Type B pancreatic cell (in vitro differentiated cells): Measurements from ENCODE around the gene MRPS5. TPM values are rescaled to one million over a fixed set of nuclear protein-coding genes. Genes with fewer than 3 reads are reported as not detected.

Source experiments
- DNase-seq: peaks from one replicate; pipeline ENCODE4 v3.0.0; 2021; ENCODE audit warnings: mixed read lengths; ENCODE audit not compliant: unreplicated experiment; ENCODE audit errors: extremely low spot score
- H3K27ac Mint-ChIP-seq: 2 replicates; pipeline ENCODE4 v1.8.0; 2021; ENCODE audit warnings: mild to moderate bottlenecking, mixed read lengths
- H3K27me3 Mint-ChIP-seq: 2 replicates; pipeline ENCODE4 v1.8.0; 2021; ENCODE audit warnings: mixed read lengths
- H3K36me3 Mint-ChIP-seq: 2 replicates; pipeline ENCODE4 v1.8.0; 2021; ENCODE audit warnings: mixed read lengths
- H3K4me1 Mint-ChIP-seq: one replicate; pipeline ENCODE4 v1.8.0; 2021; ENCODE audit warnings: mixed read lengths; ENCODE audit not compliant: unreplicated experiment
- H3K4me3 Mint-ChIP-seq: 2 replicates; pipeline ENCODE4 v1.8.0; 2021; ENCODE audit warnings: mild to moderate bottlenecking, mixed read lengths
- H3K9me3 Mint-ChIP-seq: 2 replicates; pipeline ENCODE4 v1.8.0; 2021; ENCODE audit warnings: mixed read lengths
- total RNA-seq: library from RNA; stranded (reverse); gene quantifications from 2 replicates; pipeline ENCODE4 v1.2.1, GENCODE V29; 2021; ENCODE audit warnings: low replicate concordance
- TF ChIP-seq, protein P1 (sequence below): fragments of 200-600 bp; sonication (generic); conservative IDR thresholded peaks from 2 replicates; pipeline ENCODE4 v1.5.0; 2021; ENCODE audit warnings: antibody characterized with exemption, mild to moderate bottlenecking

Gene MRPS5
- total RNA-seq, 1 donor from 2014 or later, result 67.6 TPM

DNA sequence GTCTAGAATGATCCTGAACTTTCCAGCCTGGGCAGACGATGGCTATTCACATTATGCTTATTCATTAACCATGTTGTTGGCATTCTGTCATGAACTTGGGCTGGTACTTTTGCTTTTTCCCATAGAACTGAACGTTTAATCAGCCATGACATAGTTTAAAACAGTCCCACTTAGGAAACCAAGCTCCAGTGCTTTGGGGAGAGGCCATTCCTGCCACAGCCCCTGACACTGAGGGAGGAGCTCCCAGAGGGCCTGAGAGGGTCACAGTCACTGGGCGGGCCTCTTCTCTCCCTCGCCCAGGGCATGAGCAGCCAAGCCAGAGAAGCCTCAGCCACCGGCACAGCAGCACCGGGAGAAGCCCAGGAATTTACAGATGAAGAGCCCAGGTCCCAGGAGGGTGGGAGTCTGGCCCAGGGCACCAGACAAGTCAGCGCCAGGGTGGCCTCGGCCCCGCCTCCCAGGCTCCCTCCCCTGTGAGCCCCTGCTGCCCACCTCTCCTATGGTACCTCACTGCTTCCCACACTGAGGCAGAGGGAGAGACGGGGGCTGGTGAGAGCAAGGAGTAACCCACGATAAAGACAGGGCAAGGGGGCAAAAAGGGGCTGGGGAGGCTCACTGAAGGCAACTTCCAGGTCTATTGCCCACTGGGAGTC is 62.5 kb downstream of the MRPS5 start:
- Mint-ChIP-seq H3K4me1 (peaks cover 38% of the 10 kb centered on the region), H3K27me3 (peaks cover 4% of the 10 kb centered on the region), H3K4me3 (no peak overlapping the region), H3K9me3 (no peaks in the 10 kb centered on the region), H3K36me3 (no peaks in the 10 kb centered on the region), H3K27ac (no peak overlapping the region)
- TF ChIP-seq, protein P1, sequence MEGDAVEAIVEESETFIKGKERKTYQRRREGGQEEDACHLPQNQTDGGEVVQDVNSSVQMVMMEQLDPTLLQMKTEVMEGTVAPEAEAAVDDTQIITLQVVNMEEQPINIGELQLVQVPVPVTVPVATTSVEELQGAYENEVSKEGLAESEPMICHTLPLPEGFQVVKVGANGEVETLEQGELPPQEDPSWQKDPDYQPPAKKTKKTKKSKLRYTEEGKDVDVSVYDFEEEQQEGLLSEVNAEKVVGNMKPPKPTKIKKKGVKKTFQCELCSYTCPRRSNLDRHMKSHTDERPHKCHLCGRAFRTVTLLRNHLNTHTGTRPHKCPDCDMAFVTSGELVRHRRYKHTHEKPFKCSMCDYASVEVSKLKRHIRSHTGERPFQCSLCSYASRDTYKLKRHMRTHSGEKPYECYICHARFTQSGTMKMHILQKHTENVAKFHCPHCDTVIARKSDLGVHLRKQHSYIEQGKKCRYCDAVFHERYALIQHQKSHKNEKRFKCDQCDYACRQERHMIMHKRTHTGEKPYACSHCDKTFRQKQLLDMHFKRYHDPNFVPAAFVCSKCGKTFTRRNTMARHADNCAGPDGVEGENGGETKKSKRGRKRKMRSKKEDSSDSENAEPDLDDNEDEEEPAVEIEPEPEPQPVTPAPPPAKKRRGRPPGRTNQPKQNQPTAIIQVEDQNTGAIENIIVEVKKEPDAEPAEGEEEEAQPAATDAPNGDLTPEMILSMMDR, result no peak
- DNase-seq, result no peak

DNA sequence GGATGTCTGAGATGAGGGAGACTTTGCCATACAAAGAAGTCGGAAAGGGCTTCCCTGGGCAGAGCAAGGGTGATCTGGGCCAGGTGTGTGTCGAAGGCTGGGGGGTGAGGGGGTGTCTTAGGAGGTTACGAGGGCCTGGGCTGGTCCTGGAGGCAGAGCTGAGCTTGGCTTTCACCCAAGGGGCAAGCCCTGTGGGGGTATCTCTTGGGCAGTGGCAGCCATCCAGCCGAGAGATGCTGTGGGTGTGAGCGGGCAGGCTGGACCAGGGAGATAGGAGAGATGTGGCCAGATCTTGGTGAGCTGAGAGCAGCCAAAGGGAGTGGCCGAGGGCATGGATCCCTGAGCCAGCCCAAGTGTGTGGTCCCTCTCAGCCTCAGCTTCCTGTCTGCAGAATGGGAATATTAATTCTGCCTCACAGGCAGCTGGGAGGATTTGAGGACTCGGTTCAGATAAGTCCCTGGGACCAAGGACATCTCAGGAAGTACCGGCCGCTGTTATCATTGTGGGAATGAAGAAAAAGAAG is 63.1 kb downstream of the MRPS5 start:
- H3K27me3 Mint-ChIP-seq, result peaks cover 4% of the 10 kb centered on the region
- H3K4me1 Mint-ChIP-seq, result peaks cover 32% of the 10 kb centered on the region

DNA sequence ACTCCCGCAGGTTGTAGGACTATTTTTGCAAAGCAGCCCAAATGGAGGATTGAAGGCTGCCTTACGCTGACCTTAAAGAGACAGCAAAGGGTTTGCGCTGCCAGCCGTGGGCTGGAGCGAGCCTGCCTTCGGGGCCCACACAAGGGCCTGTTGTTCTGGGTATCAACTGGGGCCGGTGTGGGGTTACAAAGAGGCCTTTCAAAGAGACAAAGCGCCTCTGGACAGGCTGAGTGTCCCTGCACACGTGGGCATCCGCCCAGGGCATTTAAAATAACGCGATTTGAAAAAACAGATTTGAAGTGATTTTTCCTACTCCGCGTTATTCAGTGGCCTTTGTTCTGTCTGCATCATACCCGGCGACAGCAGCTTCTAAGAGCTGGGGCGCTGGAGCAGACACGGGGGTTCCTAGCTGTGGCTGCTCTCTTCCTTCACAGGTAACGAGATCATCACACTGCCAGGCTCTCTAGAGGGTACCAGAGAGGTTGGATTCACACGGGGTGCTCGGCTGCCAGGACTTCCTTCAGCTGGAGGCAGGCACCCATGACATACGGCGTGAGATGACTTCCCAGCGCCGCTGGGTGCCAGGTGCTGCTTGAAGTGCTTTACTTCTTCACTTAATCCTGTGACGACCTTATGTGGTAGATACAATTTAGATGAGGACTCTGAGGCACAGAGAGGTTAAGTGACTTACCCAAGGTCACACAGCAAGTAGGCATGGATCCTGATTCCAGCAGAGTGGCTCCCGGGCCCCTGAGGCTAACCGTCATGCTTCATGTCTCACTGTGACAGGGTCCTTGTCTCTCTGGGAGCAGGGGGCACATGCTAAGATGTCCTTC is 63.9 kb downstream of the MRPS5 start:
- DNase-seq, result no peak
- TF ChIP-seq, protein P1, result no peak
- H3K9me3 Mint-ChIP-seq, result no peaks in the 10 kb centered on the region
- peaks cover 27% of the 10 kb centered on the region for H3K4me1 Mint-ChIP-seq
- H3K4me3 Mint-ChIP-seq, result peak overlapping the region; percentile 7
- H3K36me3 Mint-ChIP-seq, result no peaks in the 10 kb centered on the region
- peak overlapping the region; percentile 2 for H3K27ac Mint-ChIP-seq
- peaks cover 4% of the 10 kb centered on the region for H3K27me3 Mint-ChIP-seq

More for the DNA sequence above, 63.1 kb downstream of the MRPS5 start:
- Mint-ChIP-seq H3K9me3 (no peaks in the 10 kb centered on the region), H3K4me3 (no peak overlapping the region), H3K36me3 (no peaks in the 10 kb centered on the region), H3K27ac (peak overlapping the region; percentile 2)
- no peak for DNase-seq
- TF ChIP-seq, protein P1, result no peak

DNA sequence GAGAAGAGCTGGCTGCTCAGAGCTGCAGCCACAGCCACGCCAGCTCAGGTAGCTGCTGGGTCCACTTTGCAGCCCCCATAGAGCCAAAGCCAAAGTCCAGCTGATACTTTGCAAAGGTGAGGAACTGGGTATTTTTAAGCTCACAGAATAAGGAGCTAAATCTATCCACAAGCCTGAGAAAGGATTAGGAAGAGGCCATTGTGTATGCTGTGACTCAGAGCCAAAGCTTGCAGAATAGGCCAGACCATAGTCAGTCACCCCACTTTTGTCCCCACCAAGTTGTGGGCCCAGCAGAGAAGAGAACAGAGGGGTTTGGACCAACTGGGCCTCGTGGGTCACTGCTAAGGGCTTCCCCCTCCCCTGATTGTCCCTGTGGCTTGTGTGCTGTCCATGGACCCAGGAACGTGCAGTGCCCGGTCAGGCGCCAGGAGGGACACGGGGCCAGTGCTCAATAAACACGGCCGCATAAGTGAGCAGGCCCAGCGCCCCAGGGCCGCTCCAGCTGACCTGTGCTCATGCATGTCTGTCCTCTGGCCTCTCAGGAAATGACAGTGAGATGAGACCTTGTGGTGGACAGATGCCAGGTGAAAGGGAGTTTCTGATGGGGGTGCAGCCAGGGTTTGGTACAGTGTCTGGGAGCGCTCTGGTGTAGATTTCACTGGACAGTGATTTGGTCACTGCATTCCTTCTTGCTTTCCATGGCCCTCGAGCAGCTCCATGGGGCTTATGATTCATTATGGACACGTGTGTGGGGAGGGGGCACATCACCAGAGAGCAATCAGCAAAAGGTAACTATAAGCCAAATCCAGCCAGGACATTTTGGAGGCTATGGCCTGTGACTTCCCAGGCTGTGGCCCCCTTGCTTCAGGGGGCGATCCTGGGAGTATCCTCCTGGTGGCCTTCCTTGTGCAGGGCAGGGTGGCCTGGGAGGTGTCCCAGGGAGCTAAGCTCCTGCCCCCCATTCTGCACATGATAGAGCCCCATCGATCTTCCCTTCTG is 64.8 kb downstream of the MRPS5 start:
- Mint-ChIP-seq H3K4me3 (peak overlapping the region; percentile 7), H3K27me3 (no peaks in the 10 kb centered on the region), H3K27ac (no peak overlapping the region), H3K9me3 (no peaks in the 10 kb centered on the region), H3K36me3 (no peaks in the 10 kb centered on the region), H3K4me1 (peaks cover 21% of the 10 kb centered on the region)
- TF ChIP-seq, protein P1, result peak; percentile 50
- no peak for DNase-seq

DNA sequence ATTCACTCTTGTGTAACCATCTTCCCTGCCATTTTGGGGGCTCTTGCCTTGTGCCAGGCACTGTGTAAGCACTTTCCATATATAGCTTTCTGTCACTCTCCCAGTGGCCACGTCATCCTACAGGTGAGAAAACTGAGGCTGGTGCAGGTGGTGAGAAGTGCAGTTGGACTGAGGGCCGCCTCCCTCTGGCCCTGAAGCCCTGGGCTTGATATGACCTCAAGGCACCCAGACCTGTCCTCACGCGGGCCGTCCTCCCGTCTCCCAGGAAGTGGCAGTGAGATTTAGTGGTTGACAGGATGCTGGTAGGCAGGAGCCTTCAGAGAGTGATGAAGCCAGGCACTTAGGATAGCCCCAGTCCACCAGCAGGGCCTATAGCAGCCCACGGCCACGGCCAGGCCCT is 65.6 kb downstream of the MRPS5 start:
- no peaks in the 10 kb centered on the region for H3K27me3 Mint-ChIP-seq
- no peaks in the 10 kb centered on the region for H3K36me3 Mint-ChIP-seq
- DNase-seq, result no peak
- H3K4me1 Mint-ChIP-seq, result peaks cover 21% of the 10 kb centered on the region
- TF ChIP-seq, protein P1, result no peak
- no peak overlapping the region for H3K4me3 Mint-ChIP-seq
- H3K27ac Mint-ChIP-seq, result no peak overlapping the region
- no peaks in the 10 kb centered on the region for H3K9me3 Mint-ChIP-seq
